ENCODE measurements around the gene TXNL4A.

The TXNL4A gene

DNA sequence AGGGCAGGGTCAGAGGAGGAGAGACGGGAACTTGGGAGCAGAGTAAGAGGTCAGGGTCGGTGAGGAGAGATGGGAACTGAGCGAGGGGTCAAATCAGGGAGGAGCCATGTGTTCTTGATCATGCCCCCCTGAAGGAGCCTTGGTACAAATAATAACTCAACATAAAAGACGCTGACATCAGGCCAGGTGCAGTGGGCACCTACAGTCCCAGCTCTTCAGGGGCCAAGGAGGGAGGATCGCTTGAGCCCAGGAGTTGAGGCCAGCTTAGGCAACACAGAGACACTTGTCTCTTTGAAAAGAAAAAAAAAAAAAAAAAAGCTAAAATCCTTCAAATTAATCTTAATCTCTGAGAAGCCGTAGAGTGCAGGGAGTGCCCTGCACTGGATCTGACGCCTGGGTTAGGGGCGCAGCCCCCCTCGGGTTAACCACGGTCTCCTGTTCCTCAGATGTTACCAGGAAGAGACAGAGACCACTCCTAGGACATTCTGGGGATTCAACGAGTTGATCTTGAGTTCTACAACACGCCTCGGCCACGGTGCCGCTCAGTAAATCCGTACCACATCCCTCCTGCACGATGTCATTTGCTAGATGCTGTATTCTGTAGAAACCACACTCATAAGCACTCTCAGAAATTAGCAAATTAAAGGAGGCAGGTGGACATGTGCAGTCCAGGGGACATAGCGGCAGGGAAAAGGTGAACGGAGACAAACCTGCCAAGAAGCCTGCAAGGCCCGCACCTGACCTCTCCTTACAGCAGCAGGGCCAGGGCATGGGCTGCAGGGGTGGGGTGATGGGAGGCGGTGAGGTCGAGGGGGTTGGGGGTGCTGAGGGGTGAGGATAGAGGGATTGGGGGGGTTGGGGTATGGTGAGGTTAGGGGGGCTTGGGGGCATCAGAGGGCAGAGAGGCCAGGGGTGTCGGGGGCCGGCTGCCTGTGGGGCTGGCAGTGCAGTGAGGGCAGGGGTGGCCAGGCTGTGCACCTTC lies 66.1 kb downstream of the TXNL4A start:
- no peak overlapping the region for H3K4me3 ChIP-seq (ENCODE audit: low read length)
- no peak for TF ChIP-seq ZNF274 (IDR thresholded peaks at IDR 0.05; ENCODE audit: low read depth, low read length)

Measured in GM08714 (cell line).